Measurements from ENCODE around the gene HBM. TPM values are rescaled to one million over a fixed set of nuclear protein-coding genes. Genes with fewer than 3 reads are reported as not detected.

The HBM gene
- polyA plus RNA-seq, 2 of the 4 experiments (the other 2 are of a cell fraction), result not detected

GRCh38 chr16:143047-143446 is 22.7 kb upstream of the HBM start:
- Histone ChIP-seq H3K4me2 (no peak overlapping the region), H3K27ac (no peak overlapping the region), H3K4me1 (no peaks in the 10 kb centered on the region), H3K4me3 (no peak overlapping the region), H3K9me3 (no peaks in the 10 kb centered on the region)
- POLR2A ChIA-PET, result no interaction called here
- WGBS (ENCODE audit: missing lambda C conversion rate), result 84% methylated on average over 6 of the region's 6 CpGs
- no peak for TF ChIP-seq SREBF2 (IDR thresholded peaks at IDR 0.05)
- no peak for TF ChIP-seq ZFP36 (IDR thresholded peaks at IDR 0.05; ENCODE audit: borderline replicate concordance, partially characterized antibody)
- no peak for TF ChIP-seq KDM5A (IDR thresholded peaks at IDR 0.05)
- TF ChIP-seq REST (IDR thresholded peaks at IDR 0.05), result no peak
- TF ChIP-seq ATOH8 (CRISPR knock-in tag; IDR thresholded peaks at IDR 0.05; ENCODE audit: low read depth), result no peak
- no peak for TF ChIP-seq JUNB (IDR thresholded peaks at IDR 0.05)
- no peak for ATAC-seq
- FAIRE-seq, result no peak
- DNase-seq (ENCODE audit: low read depth in 1 of 2, low spot score in 1 of 2), result no peak
- CTCF ChIA-PET, result interaction anchor here (1.1 to 4.3 kb wide), 6 partner anchors 10 to 39 kb away, joined by 3 to 25 read pairs (median 5); partner anchors contain the start of gene HBQ1

GRCh38 chr16:143456-143855 is 22.3 kb upstream of the HBM start:
- TF ChIP-seq CBX8 (IDR thresholded peaks at IDR 0.05) (no peak), MAZ (IDR thresholded peaks at IDR 0.05; ENCODE audit: borderline replicate concordance, low read depth, low read length) (no peak), ZFP36 (IDR thresholded peaks at IDR 0.05; ENCODE audit: borderline replicate concordance, partially characterized antibody) (no peak), RARB (CRISPR knock-in tag; IDR thresholded peaks at IDR 0.05) (no peak), ZNF302 (CRISPR knock-in tag; IDR thresholded peaks at IDR 0.05) (no peak), CBX2 (IDR thresholded peaks at IDR 0.05; ENCODE audit: borderline replicate concordance, low read depth) (no peak), FOSB (CRISPR knock-in tag; IDR thresholded peaks at IDR 0.05) (no peak), CEBPB (IDR thresholded peaks at IDR 0.05) (no peak), ZC3H11A (IDR thresholded peaks at IDR 0.05) (no peak), FOSL2 (IDR thresholded peaks at IDR 0.05) (no peak), FOSL2 (CRISPR knock-in tag; IDR thresholded peaks at IDR 0.05) (no peak)
- no peak overlapping the region for H3K4me2 ChIP-seq
- no peaks in the 10 kb centered on the region for H3K4me1 ChIP-seq
- no peak for ATAC-seq
- no peak for FAIRE-seq
- 67% methylated on average over 5 of the region's 6 CpGs for WGBS (ENCODE audit: missing lambda C conversion rate)
- ChIA-PET CTCF (interaction anchor here (1.0 to 4.3 kb wide), 6 partner anchors 10 to 39 kb away, joined by 3 to 25 read pairs (median 4); partner anchors contain the start of gene HBQ1), POLR2A (no interaction called here)
- H3K9me3 ChIP-seq, result no peaks in the 10 kb centered on the region
- no peak overlapping the region for H3K27ac ChIP-seq
- H3K4me3 ChIP-seq, result no peak overlapping the region
- DNase-seq (ENCODE audit: low read depth in 1 of 2, low spot score in 1 of 2), result no peak

GRCh38 chr16:144797-145252 is 21.0 kb upstream of the HBM start:
- ATAC-seq, result no peak
- Histone ChIP-seq H3K4me3 (no peak overlapping the region), H3K4me2 (no peak overlapping the region), H3K4me1 (no peaks in the 10 kb centered on the region), H3K9me3 (no peaks in the 10 kb centered on the region), H3K27ac (no peak overlapping the region)
- TF ChIP-seq ATOH8 (CRISPR knock-in tag; IDR thresholded peaks at IDR 0.05; ENCODE audit: low read depth), result no peak
- 0 out of 4 replicates have a peak, but pooled peaks of 1 of the 2 experiments have one; percentile 14 for TF ChIP-seq CEBPB (IDR thresholded peaks at IDR 0.05)
- WGBS (ENCODE audit: missing lambda C conversion rate), result 77% methylated on average over 14 of the region's 14 CpGs
- ChIA-PET POLR2A (no interaction called here), CTCF (interaction anchor here (1.0 to 4.3 kb wide), 2 partner anchors 36 to 39 kb away, joined by 3 to 25 read pairs; partner anchors contain the start of gene HBQ1)
- no peak for FAIRE-seq
- no peak for DNase-seq (ENCODE audit: low read depth in 1 of 2, low spot score in 1 of 2)

Data from A549 (cell line).